HFF-Myc (cell line): Measurements from ENCODE around the gene CAMK2B.

Source experiments
- DNase-seq: peaks from one replicate; pipeline ENCODE4 v3.0.0-alpha.2; 2011; ENCODE audit warnings: low read depth; ENCODE audit errors: extremely low read depth
- H3K4me3 ChIP-seq: replicated peaks from 2 replicates; pipeline ENCODE4 v1.5.1; 2011; ENCODE audit warnings: low read depth, mild to moderate bottlenecking, control low read depth, low read length
- CTCF ChIP-seq: IDR thresholded peaks from 2 replicates; pipeline ENCODE4 v1.5.1; 2012; ENCODE audit warnings: mild to moderate bottlenecking, low read depth, low read length, control low read depth; ENCODE audit errors: missing control alignments

CAMK2B gene

DNA sequence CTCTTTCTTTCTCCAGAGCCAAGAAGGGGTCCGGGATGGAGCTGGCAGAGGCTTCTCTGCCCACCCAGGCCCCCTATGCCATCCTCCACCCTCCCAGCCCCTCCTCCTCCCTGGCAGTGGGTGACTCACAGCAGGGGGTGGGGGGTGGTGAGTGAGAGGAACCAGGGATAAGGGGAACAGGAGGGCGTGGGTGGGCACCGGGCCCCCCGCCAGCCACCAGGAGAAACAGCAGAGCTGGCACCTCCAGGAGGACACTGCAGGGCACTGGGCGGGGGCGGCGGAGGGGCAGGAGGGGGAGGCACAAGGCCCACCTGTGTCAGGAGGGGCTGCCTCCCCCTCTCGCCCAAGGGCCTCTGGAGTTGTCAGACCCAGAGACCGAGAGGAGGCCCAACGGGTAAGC lies 56.0 kb downstream of the CAMK2B start:
- TF ChIP-seq CTCF = no peak
- DNase-seq = no peak
- H3K4me3 ChIP-seq = no peak overlapping the region

- H3K4me3 ChIP-seq = no peak overlapping the region
- TF ChIP-seq CTCF = no peak
- no peak for DNase-seq
Observed at GRCh38 chr7:44268671-44269070, 56.7 kb downstream of the CAMK2B start.

DNA sequence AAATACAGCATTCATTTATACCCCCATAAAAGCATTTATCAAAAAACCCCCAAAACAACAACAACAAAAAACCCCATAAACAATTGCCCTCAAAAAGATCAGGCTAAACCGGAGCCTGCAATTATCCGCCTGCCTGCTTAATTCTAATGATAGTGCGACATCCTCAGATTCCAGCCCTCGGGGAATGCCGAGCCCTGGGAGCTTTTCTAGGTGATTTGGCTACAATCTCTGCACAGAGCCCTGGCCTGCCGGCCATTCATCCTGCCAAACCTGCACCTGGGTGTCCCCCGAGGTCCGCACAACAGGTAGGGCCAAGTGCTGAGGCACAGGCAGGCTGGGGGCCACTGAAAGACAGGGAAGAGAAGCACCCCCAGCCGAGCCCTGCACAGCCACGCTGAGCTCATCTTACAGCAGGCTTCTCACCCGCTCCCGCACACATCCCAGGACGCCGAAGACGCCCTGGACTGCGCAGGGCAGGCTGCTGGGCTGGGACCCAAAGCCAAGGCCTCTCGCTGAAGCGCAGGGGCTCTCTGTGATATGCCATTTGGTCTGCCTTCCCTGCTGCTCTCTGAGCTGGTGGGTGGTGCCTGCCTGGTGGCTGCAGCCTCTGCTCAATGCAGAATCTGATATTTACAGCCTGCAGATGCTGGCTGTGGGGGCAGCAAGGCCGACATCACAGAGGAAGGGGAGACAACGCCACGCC lies 57.5 kb downstream of the CAMK2B start:
- no peak for DNase-seq
- H3K4me3 ChIP-seq = no peak overlapping the region
- no peak for TF ChIP-seq CTCF

- no peak overlapping the region for H3K4me3 ChIP-seq
- no peak for DNase-seq
- TF ChIP-seq CTCF = no peak
Observed at GRCh38 chr7:44267178-44267577, 58.2 kb downstream of the CAMK2B start.

- H3K4me3 ChIP-seq = no peak overlapping the region
- no peak for TF ChIP-seq CTCF
- DNase-seq = no peak
Observed at GRCh38 chr7:44266526-44266925, 58.9 kb downstream of the CAMK2B start.

GRCh38 chr7:44265728-44266127 lies 59.7 kb downstream of the CAMK2B start:
- no peak overlapping the region for H3K4me3 ChIP-seq
- DNase-seq = no peak
- TF ChIP-seq CTCF = no peak
